SK-N-SH treated with all-trans-retinoic acid at 6 μM for 48 hours (cell line): ENCODE results near the gene RET.
"Not testable (repeated sequence)": the region's sequence is repeated elsewhere in the genome, so short reads cannot be mapped to it uniquely, and the experiment has no call there.

Experiments
- ATAC-seq: fragments of 200-7000 bp; cut with Tn5 transposase; 3 replicates; pipeline ENCODE4 v1.9.1; 2020; ENCODE audit warnings: mild to moderate bottlenecking, moderate library complexity
- ARNTL ChIP-seq: fragments of 450-650 bp; formaldehyde crosslinking; IDR thresholded peaks from 2 replicates; pipeline ENCODE4 v1.5.0; 2020; ENCODE audit warnings: low read depth, mild to moderate bottlenecking, moderate library complexity, borderline replicate concordance
- BACH2 ChIP-seq: fragments of 250-450 bp; sonication (Bioruptor Pico); IDR thresholded peaks from 2 replicates; pipeline ENCODE4 v1.9.0; 2021; ENCODE audit warnings: mild to moderate bottlenecking, borderline replicate concordance
- CSDC2 ChIP-seq: fragments of 250-450 bp; sonication (Bioruptor Pico); IDR thresholded peaks from 2 replicates; pipeline ENCODE4 v1.5.0; 2020; ENCODE audit warnings: mild to moderate bottlenecking, moderate library complexity
- ESRRG ChIP-seq: fragments of 250-450 bp; sonication (Bioruptor Pico); IDR thresholded peaks from 2 replicates; pipeline ENCODE4 v1.6.1; 2021; ENCODE audit warnings: mild to moderate bottlenecking
- GLIS3 ChIP-seq: fragments of 250-450 bp; sonication (Bioruptor Pico); IDR thresholded peaks from 2 replicates; pipeline ENCODE4 v1.5.0; 2020; ENCODE audit warnings: mild to moderate bottlenecking, moderate library complexity
- ISL1 ChIP-seq: fragments of 250-450 bp; sonication (Bioruptor Pico); IDR thresholded peaks from 2 replicates; pipeline ENCODE4 v2.1.2; 2022; ENCODE audit warnings: mild to moderate bottlenecking, moderate library complexity
- OSR1 ChIP-seq: fragments of 250-450 bp; sonication (Bioruptor Pico); IDR thresholded peaks from 2 replicates; pipeline ENCODE4 v1.8.0; 2022; ENCODE audit warnings: moderate library complexity, mild to moderate bottlenecking, inconsistent platforms
- PPARA ChIP-seq: fragments of 250-450 bp; sonication (Bioruptor Pico); IDR thresholded peaks from 2 replicates; pipeline ENCODE4 v1.5.0; 2020; ENCODE audit warnings: mild to moderate bottlenecking, borderline replicate concordance
- RARB ChIP-seq: fragments of 250-450 bp; sonication (Bioruptor Pico); IDR thresholded peaks from 2 replicates; pipeline ENCODE4 v1.8.0; 2021; ENCODE audit warnings: mild to moderate bottlenecking, moderate library complexity
- SNAI2 ChIP-seq: fragments of 250-450 bp; sonication (Bioruptor Pico); IDR thresholded peaks from 2 replicates; pipeline ENCODE4 v1.5.0; 2020; ENCODE audit warnings: mild to moderate bottlenecking, moderate library complexity
- TCF4 ChIP-seq: fragments of 250-450 bp; sonication (Bioruptor Pico); IDR thresholded peaks from 2 replicates; pipeline ENCODE4 v1.8.0; 2021; ENCODE audit warnings: mild to moderate bottlenecking, moderate library complexity, borderline replicate concordance
- ZC3H10 ChIP-seq: fragments of 250-450 bp; sonication (Bioruptor Pico); IDR thresholded peaks from 2 replicates; pipeline ENCODE4 v1.5.1; 2021; ENCODE audit warnings: mild to moderate bottlenecking, moderate library complexity
- ZFP3 ChIP-seq: fragments of 250-450 bp; sonication (Bioruptor Pico); IDR thresholded peaks from 2 replicates; pipeline ENCODE4 v1.5.0; 2020; ENCODE audit warnings: mild to moderate bottlenecking, moderate library complexity
- ZFP30 ChIP-seq: fragments of 450-650 bp; formaldehyde crosslinking; IDR thresholded peaks from 2 replicates; pipeline ENCODE4 v1.5.0; 2022; ENCODE audit warnings: mild to moderate bottlenecking, moderate library complexity
- ZNF565 ChIP-seq: fragments of 450-650 bp; formaldehyde crosslinking; conservative IDR thresholded peaks from 2 replicates; pipeline ENCODE4 v1.5.0; 2020; ENCODE audit warnings: low read depth, mild to moderate bottlenecking, moderate library complexity
- ZNF70 ChIP-seq: fragments of 450-650 bp; formaldehyde crosslinking; IDR thresholded peaks from 2 replicates; pipeline ENCODE4 v1.5.0; 2020; ENCODE audit warnings: mild to moderate bottlenecking, moderate library complexity
- ZNF8 ChIP-seq: fragments of 450-650 bp; formaldehyde crosslinking; IDR thresholded peaks from 2 replicates; pipeline ENCODE4 v1.5.0; 2020; ENCODE audit warnings: mild to moderate bottlenecking, moderate library complexity
- TF ChIP-seq, protein P1 (sequence below): fragments of 250-450 bp; sonication (Bioruptor Pico); IDR thresholded peaks from 2 replicates; pipeline ENCODE4 v1.8.0; 2020; ENCODE audit warnings: mild to moderate bottlenecking, moderate library complexity, borderline replicate concordance
- TF ChIP-seq, protein P2 (sequence below): fragments of 250-450 bp; sonication (Bioruptor Pico); IDR thresholded peaks from 2 replicates; pipeline ENCODE4 v1.5.0; 2020; ENCODE audit warnings: mild to moderate bottlenecking, moderate library complexity
- TF ChIP-seq, protein P3 (sequence below): fragments of 250-450 bp; sonication (Bioruptor Pico); IDR thresholded peaks from 2 replicates; pipeline ENCODE4 v1.5.1; 2021; ENCODE audit warnings: mild to moderate bottlenecking, moderate library complexity
- TF ChIP-seq, protein P4 (sequence below): fragments of 250-450 bp; sonication (Bioruptor Pico); IDR thresholded peaks from 2 replicates; pipeline ENCODE4 v1.8.0; 2021; ENCODE audit warnings: low read depth, mild to moderate bottlenecking, moderate library complexity, borderline replicate concordance
- TF ChIP-seq, protein P5 (sequence below): fragments of 250-450 bp; sonication (Bioruptor Pico); IDR thresholded peaks from 2 replicates; pipeline ENCODE4 v1.5.1; 2020; ENCODE audit warnings: low read depth, mild to moderate bottlenecking, moderate library complexity

The RET gene

DNA sequence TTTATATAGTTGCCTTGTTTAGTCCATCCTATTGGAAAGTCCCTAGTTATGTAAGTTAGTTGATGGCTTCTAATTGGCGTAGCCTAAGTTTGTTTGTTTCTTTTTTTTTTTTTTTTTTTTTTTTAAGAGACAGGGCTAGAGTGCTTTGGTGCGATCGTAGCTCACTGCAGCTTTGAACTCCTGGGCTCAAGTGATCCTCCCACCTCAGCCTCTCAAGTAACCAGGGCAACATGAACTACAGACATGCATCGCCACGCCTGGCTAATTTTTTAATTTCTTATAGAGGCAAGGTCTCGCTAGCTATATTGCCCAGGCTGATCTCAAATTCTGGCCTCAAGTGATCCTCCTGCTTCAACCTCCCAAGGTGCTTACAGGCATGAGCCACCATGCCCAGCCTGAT lies 68.4 kb downstream of the RET start:
- TF ChIP-seq, protein P1, sequence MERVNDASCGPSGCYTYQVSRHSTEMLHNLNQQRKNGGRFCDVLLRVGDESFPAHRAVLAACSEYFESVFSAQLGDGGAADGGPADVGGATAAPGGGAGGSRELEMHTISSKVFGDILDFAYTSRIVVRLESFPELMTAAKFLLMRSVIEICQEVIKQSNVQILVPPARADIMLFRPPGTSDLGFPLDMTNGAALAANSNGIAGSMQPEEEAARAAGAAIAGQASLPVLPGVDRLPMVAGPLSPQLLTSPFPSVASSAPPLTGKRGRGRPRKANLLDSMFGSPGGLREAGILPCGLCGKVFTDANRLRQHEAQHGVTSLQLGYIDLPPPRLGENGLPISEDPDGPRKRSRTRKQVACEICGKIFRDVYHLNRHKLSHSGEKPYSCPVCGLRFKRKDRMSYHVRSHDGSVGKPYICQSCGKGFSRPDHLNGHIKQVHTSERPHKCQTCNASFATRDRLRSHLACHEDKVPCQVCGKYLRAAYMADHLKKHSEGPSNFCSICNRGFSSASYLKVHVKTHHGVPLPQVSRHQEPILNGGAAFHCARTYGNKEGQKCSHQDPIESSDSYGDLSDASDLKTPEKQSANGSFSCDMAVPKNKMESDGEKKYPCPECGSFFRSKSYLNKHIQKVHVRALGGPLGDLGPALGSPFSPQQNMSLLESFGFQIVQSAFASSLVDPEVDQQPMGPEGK (CRISPR knock-in tag) = no peak
- no peak for TF ChIP-seq OSR1 (CRISPR knock-in tag)
- no peak for TF ChIP-seq ZNF8 (CRISPR knock-in tag)
- TF ChIP-seq CSDC2 (CRISPR knock-in tag) = no peak
- no peak for TF ChIP-seq ISL1 (CRISPR knock-in tag)
- no peak for TF ChIP-seq ZFP30 (CRISPR knock-in tag)
- no peak for TF ChIP-seq ZFP3
- no peak for TF ChIP-seq GLIS3 (CRISPR knock-in tag)
- no peak for TF ChIP-seq BACH2 (CRISPR knock-in tag)
- TF ChIP-seq, protein P2, sequence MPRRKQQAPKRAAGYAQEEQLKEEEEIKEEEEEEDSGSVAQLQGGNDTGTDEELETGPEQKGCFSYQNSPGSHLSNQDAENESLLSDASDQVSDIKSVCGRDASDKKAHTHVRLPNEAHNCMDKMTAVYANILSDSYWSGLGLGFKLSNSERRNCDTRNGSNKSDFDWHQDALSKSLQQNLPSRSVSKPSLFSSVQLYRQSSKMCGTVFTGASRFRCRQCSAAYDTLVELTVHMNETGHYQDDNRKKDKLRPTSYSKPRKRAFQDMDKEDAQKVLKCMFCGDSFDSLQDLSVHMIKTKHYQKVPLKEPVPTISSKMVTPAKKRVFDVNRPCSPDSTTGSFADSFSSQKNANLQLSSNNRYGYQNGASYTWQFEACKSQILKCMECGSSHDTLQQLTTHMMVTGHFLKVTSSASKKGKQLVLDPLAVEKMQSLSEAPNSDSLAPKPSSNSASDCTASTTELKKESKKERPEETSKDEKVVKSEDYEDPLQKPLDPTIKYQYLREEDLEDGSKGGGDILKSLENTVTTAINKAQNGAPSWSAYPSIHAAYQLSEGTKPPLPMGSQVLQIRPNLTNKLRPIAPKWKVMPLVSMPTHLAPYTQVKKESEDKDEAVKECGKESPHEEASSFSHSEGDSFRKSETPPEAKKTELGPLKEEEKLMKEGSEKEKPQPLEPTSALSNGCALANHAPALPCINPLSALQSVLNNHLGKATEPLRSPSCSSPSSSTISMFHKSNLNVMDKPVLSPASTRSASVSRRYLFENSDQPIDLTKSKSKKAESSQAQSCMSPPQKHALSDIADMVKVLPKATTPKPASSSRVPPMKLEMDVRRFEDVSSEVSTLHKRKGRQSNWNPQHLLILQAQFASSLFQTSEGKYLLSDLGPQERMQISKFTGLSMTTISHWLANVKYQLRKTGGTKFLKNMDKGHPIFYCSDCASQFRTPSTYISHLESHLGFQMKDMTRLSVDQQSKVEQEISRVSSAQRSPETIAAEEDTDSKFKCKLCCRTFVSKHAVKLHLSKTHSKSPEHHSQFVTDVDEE (CRISPR knock-in tag) = no peak
- TF ChIP-seq ESRRG (CRISPR knock-in tag) = no peak
- TF ChIP-seq ZNF565 (CRISPR knock-in tag) = no peak
- TF ChIP-seq ARNTL = no peak
- TF ChIP-seq, all 23 proteins: peak for 0

DNA sequence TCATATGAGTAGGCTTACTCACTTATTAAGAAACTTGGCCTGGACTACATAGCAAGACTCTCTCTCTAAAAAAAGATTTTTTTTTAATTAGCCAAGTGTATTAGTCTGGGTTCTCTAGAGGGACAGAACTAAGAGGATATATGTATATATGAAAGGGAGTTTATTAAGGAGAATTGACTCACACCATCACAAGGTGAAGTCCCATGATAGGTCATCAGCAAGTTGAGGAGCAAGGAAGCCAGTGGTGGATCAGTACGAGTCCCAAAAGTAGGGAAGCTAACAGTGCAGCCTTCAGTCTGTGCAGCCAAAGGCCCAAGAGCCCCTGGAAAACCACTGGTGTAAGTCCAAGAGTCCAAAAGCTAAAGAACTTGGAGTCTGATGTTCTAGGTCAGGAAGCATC lies 69.1 kb downstream of the RET start:
- ATAC-seq = not testable (repeated sequence)

More for the DNA sequence above, 68.4 kb downstream of the RET start:
- no peak for ATAC-seq

DNA sequence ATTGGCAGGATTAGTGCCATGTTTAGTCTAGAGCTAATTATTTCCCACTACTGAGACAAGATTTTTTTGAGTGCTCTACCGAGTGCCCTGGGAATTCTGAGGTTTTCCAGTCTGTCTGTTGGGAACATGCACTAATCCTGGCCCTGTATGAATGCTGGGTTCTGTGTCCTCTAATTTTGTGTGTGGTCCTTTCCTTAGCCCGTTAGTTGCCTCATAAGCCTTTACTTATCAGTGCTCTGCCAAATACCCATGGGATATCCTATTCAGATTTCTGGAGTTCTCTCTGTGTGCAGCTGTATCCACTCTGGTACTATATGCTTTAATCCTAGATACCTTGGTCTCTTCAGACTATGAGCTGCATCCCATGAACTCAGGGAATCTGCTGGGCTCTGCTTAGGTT lies 74.5 kb downstream of the RET start:
- TF ChIP-seq ZFP30 (CRISPR knock-in tag) = no peak
- TF ChIP-seq TCF4 = no peak
- TF ChIP-seq, protein P3, sequence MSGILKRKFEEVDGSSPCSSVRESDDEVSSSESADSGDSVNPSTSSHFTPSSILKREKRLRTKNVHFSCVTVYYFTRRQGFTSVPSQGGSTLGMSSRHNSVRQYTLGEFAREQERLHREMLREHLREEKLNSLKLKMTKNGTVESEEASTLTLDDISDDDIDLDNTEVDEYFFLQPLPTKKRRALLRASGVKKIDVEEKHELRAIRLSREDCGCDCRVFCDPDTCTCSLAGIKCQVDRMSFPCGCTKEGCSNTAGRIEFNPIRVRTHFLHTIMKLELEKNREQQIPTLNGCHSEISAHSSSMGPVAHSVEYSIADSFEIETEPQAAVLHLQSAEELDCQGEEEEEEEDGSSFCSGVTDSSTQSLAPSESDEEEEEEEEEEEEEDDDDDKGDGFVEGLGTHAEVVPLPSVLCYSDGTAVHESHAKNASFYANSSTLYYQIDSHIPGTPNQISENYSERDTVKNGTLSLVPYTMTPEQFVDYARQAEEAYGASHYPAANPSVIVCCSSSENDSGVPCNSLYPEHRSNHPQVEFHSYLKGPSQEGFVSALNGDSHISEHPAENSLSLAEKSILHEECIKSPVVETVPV (CRISPR knock-in tag) = no peak
- TF ChIP-seq ZC3H10 (CRISPR knock-in tag) = no peak
- no peak for TF ChIP-seq CSDC2 (CRISPR knock-in tag)
- no peak for TF ChIP-seq ZNF565 (CRISPR knock-in tag)
- no peak for TF ChIP-seq ZNF70 (CRISPR knock-in tag)
- TF ChIP-seq RARB (CRISPR knock-in tag) = no peak
- TF ChIP-seq PPARA (CRISPR knock-in tag) = no peak
- TF ChIP-seq, all 23 proteins: peak for 0

DNA sequence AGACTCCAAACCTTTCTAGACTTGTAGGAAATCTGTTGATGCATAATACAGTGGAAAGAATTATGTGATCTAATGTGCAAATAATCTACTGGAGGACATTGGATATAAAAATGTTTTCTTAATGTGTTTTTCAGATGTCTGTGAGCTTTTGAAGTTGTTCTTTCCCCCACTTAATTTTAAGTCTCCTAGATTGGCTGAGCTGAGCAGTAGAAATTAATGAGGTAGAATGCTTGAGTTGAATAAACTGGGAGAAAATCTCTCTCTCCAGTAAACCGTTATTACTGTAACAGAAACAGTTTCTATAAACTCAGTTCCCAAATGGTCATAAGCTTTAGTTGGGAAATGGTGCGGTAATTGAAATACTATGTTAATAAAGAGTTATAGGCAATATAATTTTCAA lies 77.0 kb downstream of the RET start:
- no peak for ATAC-seq
- TF ChIP-seq SNAI2 (CRISPR knock-in tag) = no peak
- no peak for TF ChIP-seq ZFP30 (CRISPR knock-in tag)
- TF ChIP-seq ESRRG (CRISPR knock-in tag) = no peak
- TF ChIP-seq, protein P2 (CRISPR knock-in tag) = no peak
- no peak for TF ChIP-seq GLIS3 (CRISPR knock-in tag)
- TF ChIP-seq PPARA (CRISPR knock-in tag) = no peak
- no peak for TF ChIP-seq ZNF8 (CRISPR knock-in tag)
- no peak for TF ChIP-seq BACH2 (CRISPR knock-in tag)
- TF ChIP-seq ZC3H10 (CRISPR knock-in tag) = no peak
- TF ChIP-seq, protein P4, sequence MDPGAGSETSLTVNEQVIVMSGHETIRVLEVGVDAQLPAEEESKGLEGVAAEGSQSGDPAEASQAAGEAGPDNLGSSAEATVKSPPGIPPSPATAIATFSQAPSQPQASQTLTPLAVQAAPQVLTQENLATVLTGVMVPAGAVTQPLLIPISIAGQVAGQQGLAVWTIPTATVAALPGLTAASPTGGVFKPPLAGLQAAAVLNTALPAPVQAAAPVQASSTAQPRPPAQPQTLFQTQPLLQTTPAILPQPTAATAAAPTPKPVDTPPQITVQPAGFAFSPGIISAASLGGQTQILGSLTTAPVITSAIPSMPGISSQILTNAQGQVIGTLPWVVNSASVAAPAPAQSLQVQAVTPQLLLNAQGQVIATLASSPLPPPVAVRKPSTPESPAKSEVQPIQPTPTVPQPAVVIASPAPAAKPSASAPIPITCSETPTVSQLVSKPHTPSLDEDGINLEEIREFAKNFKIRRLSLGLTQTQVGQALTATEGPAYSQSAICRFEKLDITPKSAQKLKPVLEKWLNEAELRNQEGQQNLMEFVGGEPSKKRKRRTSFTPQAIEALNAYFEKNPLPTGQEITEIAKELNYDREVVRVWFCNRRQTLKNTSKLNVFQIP = no peak
- TF ChIP-seq ZFP3 = no peak
- TF ChIP-seq ZNF70 (CRISPR knock-in tag) = no peak
- TF ChIP-seq, protein P1 (CRISPR knock-in tag) = no peak
- TF ChIP-seq TCF4 = no peak
- TF ChIP-seq, protein P5, sequence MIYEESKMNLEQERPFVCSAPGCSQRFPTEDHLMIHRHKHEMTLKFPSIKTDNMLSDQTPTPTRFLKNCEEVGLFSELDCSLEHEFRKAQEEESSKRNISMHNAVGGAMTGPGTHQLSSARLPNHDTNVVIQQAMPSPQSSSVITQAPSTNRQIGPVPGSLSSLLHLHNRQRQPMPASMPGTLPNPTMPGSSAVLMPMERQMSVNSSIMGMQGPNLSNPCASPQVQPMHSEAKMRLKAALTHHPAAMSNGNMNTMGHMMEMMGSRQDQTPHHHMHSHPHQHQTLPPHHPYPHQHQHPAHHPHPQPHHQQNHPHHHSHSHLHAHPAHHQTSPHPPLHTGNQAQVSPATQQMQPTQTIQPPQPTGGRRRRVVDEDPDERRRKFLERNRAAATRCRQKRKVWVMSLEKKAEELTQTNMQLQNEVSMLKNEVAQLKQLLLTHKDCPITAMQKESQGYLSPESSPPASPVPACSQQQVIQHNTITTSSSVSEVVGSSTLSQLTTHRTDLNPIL (CRISPR knock-in tag) = no peak
- TF ChIP-seq ZNF565 (CRISPR knock-in tag) = no peak

More for the DNA sequence above, 74.5 kb downstream of the RET start:
- ATAC-seq = no peak
